Loucy (cell line): ENCODE data around the gene PFDN4.
A peak's percentile ranks its signal among the peaks of the same experiment; 100 is the strongest.

Experiments
- H2AFZ ChIP-seq: fragments of 200-600 bp; sonication (generic); 2 replicates; pipeline ENCODE4 v1.6.0; 2016; ENCODE audit warnings: antibody characterized with exemption, mild to moderate bottlenecking, low read length, moderate library complexity
- H3F3A ChIP-seq: fragments of 200-600 bp; 2 replicates; pipeline ENCODE4 v1.6.0; 2016; ENCODE audit warnings: antibody characterized with exemption, low read depth, mild to moderate bottlenecking
- H3K27me3 ChIP-seq: fragments of 200-600 bp; sonication (generic); 2 replicates; pipeline ENCODE4 v1.6.1; 2014; ENCODE audit warnings: low read length, mild to moderate bottlenecking; ENCODE audit not compliant: insufficient read depth, poor library complexity, severe bottlenecking
- H3K36me3 ChIP-seq: fragments of 200-600 bp; sonication (generic); 2 replicates; pipeline ENCODE4 v1.6.1; 2016; ENCODE audit warnings: low read length; ENCODE audit not compliant: insufficient read depth
- H3K4me1 ChIP-seq: fragments of 200-600 bp; sonication (generic); 2 replicates; pipeline ENCODE4 v1.5.1; 2014; ENCODE audit warnings: low read length, mild to moderate bottlenecking; ENCODE audit not compliant: insufficient read depth, poor library complexity, severe bottlenecking
- H3K4me2 ChIP-seq: fragments of 200-600 bp; sonication (generic); 2 replicates; pipeline ENCODE4 v1.6.0; 2014; ENCODE audit warnings: antibody characterized with exemption, low read length, low read depth, mild to moderate bottlenecking; ENCODE audit not compliant: poor library complexity, severe bottlenecking
- H3K4me3 ChIP-seq: fragments of 200-600 bp; sonication (generic); 2 replicates; pipeline ENCODE4 v1.5.1; 2014; ENCODE audit warnings: low read length, mild to moderate bottlenecking, mixed read lengths; ENCODE audit not compliant: poor library complexity, severe bottlenecking
- H3K79me2 ChIP-seq: fragments of 200-600 bp; sonication (generic); 2 replicates; pipeline ENCODE4 v1.6.1; 2014; ENCODE audit warnings: low read length; ENCODE audit not compliant: insufficient read depth
- H3K9ac ChIP-seq: fragments of 200-600 bp; sonication (generic); 2 replicates; pipeline ENCODE4 v1.6.0; 2014; ENCODE audit warnings: mild to moderate bottlenecking, low read depth, low read length, moderate library complexity; ENCODE audit not compliant: poor library complexity, severe bottlenecking
- H3K9me2 ChIP-seq: fragments of 200-600 bp; sonication (generic); replicated peaks from 2 replicates; pipeline ENCODE4 v1.6.1; 2016; ENCODE audit warnings: low read depth, low read length, mixed read lengths
- H3K9me3 ChIP-seq: fragments of 200-600 bp; sonication (generic); 2 replicates; pipeline ENCODE4 v1.6.1; 2014; ENCODE audit warnings: mild to moderate bottlenecking, antibody characterized with exemption, low read length, low read depth; ENCODE audit not compliant: insufficient read depth
- H4K20me1 ChIP-seq: fragments of 200-600 bp; sonication (generic); 2 replicates; pipeline ENCODE4 v1.6.0; 2014; ENCODE audit warnings: antibody characterized with exemption, low read length, mild to moderate bottlenecking; ENCODE audit not compliant: insufficient read depth, poor library complexity, severe bottlenecking
- CTCF ChIP-seq: fragments of 200-600 bp; sonication (generic); conservative IDR thresholded peaks from 2 replicates; pipeline ENCODE4 v1.5.1; 2014; ENCODE audit warnings: mild to moderate bottlenecking, antibody characterized with exemption, low read length
- EZH2phosphoT487 ChIP-seq: fragments of 200-600 bp; IDR thresholded peaks from 2 replicates; pipeline ENCODE4 v1.6.1; 2018; ENCODE audit warnings: antibody characterized with exemption, mild to moderate bottlenecking, moderate library complexity, borderline replicate concordance

The PFDN4 gene

GRCh38 chr20:54209216-54209813, 1.4 kb downstream of the PFDN4 start:
- Histone ChIP-seq H3K9ac (peak overlapping the region; percentile 83), H3K36me3 (no peaks in the 10 kb centered on the region), H3K9me3 (no peaks in the 10 kb centered on the region), H3K9me2 (no peaks in the 10 kb centered on the region), H3K79me2 (peaks cover 52% of the 10 kb centered on the region), H3K4me3 (peak overlapping the region; percentile 88), H3K27me3 (no peaks in the 10 kb centered on the region), H3F3A (no peaks in the 10 kb centered on the region), H4K20me1 (peaks cover 9% of the 10 kb centered on the region), H3K4me2 (peak overlapping the region; percentile 94), H3K4me1 (peaks cover 27% of the 10 kb centered on the region), H2AFZ (no peak overlapping the region)
- no peak for TF ChIP-seq EZH2phosphoT487
- TF ChIP-seq CTCF = 0 out of 2 replicates have a peak, but pooled peaks have one; percentile 9

GRCh38 chr20:54212226-54212625, 4.3 kb downstream of the PFDN4 start:
- peaks cover 13% of the 10 kb centered on the region; the same call in 1 of the 2 replicates for H3K36me3 ChIP-seq
- H3K4me3 ChIP-seq = no peak overlapping the region
- H3K9me3 ChIP-seq = no peaks in the 10 kb centered on the region
- H3K4me1 ChIP-seq = peaks cover 27% of the 10 kb centered on the region
- H4K20me1 ChIP-seq = peaks cover 9% of the 10 kb centered on the region
- H3K27me3 ChIP-seq = no peaks in the 10 kb centered on the region
- peaks cover 57% of the 10 kb centered on the region for H3K79me2 ChIP-seq
- no peaks in the 10 kb centered on the region for H3F3A ChIP-seq
- no peaks in the 10 kb centered on the region for H3K9me2 ChIP-seq
- TF ChIP-seq CTCF (no peak), EZH2phosphoT487 (no peak)
- H2AFZ ChIP-seq = no peak overlapping the region
- no peak overlapping the region for H3K9ac ChIP-seq
- H3K4me2 ChIP-seq = peak overlapping the region; percentile 11

- H3K9me3 ChIP-seq = no peaks in the 10 kb centered on the region
- peaks cover 9% of the 10 kb centered on the region for H4K20me1 ChIP-seq
- no peaks in the 10 kb centered on the region for H3F3A ChIP-seq
- peaks cover 57% of the 10 kb centered on the region for H3K79me2 ChIP-seq
- H2AFZ ChIP-seq = no peak overlapping the region
- H3K4me3 ChIP-seq = no peak overlapping the region
- H3K4me2 ChIP-seq = peak overlapping the region; percentile 11
- peaks cover 27% of the 10 kb centered on the region for H3K4me1 ChIP-seq
- TF ChIP-seq CTCF (no peak), EZH2phosphoT487 (no peak)
- no peaks in the 10 kb centered on the region for H3K27me3 ChIP-seq
- peaks cover 16% of the 10 kb centered on the region; the same call in 1 of the 2 replicates for H3K36me3 ChIP-seq
- H3K9ac ChIP-seq = no peak overlapping the region
- H3K9me2 ChIP-seq = no peaks in the 10 kb centered on the region
Observed at GRCh38 chr20:54212871-54213270, 5.0 kb downstream of the PFDN4 start.
